Smooth muscle cell (in vitro differentiated cells): Measurements from ENCODE around the gene PDILT. TPM values are rescaled to one million over a fixed set of nuclear protein-coding genes. Genes with fewer than 3 reads are reported as not detected.
"Not testable (repeated sequence)": the region's sequence is repeated elsewhere in the genome, so short reads cannot be mapped to it uniquely, and the experiment has no call there.

Source experiments
- DNase-seq: peaks from one replicate; lab custom pipeline; 2025; ENCODE audit not compliant: unreplicated experiment; lab: John Stamatoyannopoulos, UW
- H2AFZ ChIP-seq: fragments of 200-600 bp; sonication (generic); 2 replicates; pipeline ENCODE4 v1.6.0; 2016; ENCODE audit warnings: antibody characterized with exemption, low read depth, mild to moderate bottlenecking
- H3F3A ChIP-seq: fragments of 200-600 bp; sonication (generic); 2 replicates; pipeline ENCODE4 v1.6.0; 2017; ENCODE audit warnings: antibody characterized with exemption, low read depth
- H3K27ac ChIP-seq: fragments of 200-600 bp; sonication (generic); 2 replicates; pipeline ENCODE4 v1.5.1; 2016; ENCODE audit warnings: low read depth, mild to moderate bottlenecking
- H3K27me3 ChIP-seq: fragments of 200-600 bp; sonication (generic); 2 replicates; pipeline ENCODE4 v1.6.1; 2016; ENCODE audit warnings: low read depth, mild to moderate bottlenecking
- H3K36me3 ChIP-seq: fragments of 200-600 bp; sonication (generic); 2 replicates; pipeline ENCODE4 v1.5.1; 2016; ENCODE audit warnings: low read depth
- H3K4me1 ChIP-seq: fragments of 200-600 bp; sonication (generic); 2 replicates; pipeline ENCODE4 v1.5.1; 2016; ENCODE audit warnings: low read depth
- H3K4me2 ChIP-seq: fragments of 200-600 bp; sonication (generic); 2 replicates; pipeline ENCODE4 v1.6.0; 2016; ENCODE audit warnings: mild to moderate bottlenecking
- H3K4me3 ChIP-seq: fragments of 200-600 bp; sonication (generic); 2 replicates; pipeline ENCODE4 v1.5.1; 2016; ENCODE audit warnings: mild to moderate bottlenecking
- H3K79me2 ChIP-seq: fragments of 200-600 bp; sonication (generic); 2 replicates; pipeline ENCODE4 v1.6.0; 2016; ENCODE audit warnings: low read depth, mild to moderate bottlenecking
- H3K9ac ChIP-seq: fragments of 200-600 bp; sonication (generic); 2 replicates; pipeline ENCODE4 v1.6.0; 2016; ENCODE audit warnings: low read depth
- H3K9me3 ChIP-seq: fragments of 200-600 bp; sonication (generic); replicated peaks from 2 replicates; pipeline ENCODE4 v1.5.1; 2016; ENCODE audit warnings: low read depth
- H4K20me1 ChIP-seq: fragments of 200-600 bp; sonication (generic); 2 replicates; pipeline ENCODE4 v1.6.0; 2016; ENCODE audit warnings: low read depth
- CTCF ChIP-seq: fragments of 200-600 bp; sonication (generic); IDR thresholded peaks from 2 replicates; pipeline ENCODE4 v1.5.1; 2017; ENCODE audit warnings: borderline replicate concordance, mild to moderate bottlenecking, antibody characterized with exemption; ENCODE audit not compliant: insufficient read depth, poor library complexity, severe bottlenecking
- WGBS: methylation state at CpG from one replicate; pipeline ENCODE4 v1.1.7; 2016; ENCODE audit warnings: low lambda C conversion rate; 5-methylcytosine and 5-hydroxymethylcytosine counted together
- polyA plus RNA-seq: library from polyadenylated mRNA; unstranded; fragments of >200 nt; fragmentation: Nextera tagmentation; extraction: Ambion mirVana; gene quantifications from 2 replicates; pipeline ENCODE4 v1.2.1, GENCODE V29; 2016
- total RNA-seq: library from RNA; depleted of rRNA; stranded (reverse); fragments of >200 nt; gene quantifications from 2 replicates; pipeline ENCODE4 v1.2.3, GENCODE V29; 2014

The PDILT gene
- total and polyA plus RNA-seq, 2 experiments from 2014 or later: not detected

- H3K79me2 ChIP-seq: no peaks in the 10 kb centered on the region
- no peaks in the 10 kb centered on the region for H3K36me3 ChIP-seq
- no peak for DNase-seq
- no peak overlapping the region for H3K27ac ChIP-seq
- 96% methylated on average over 4 of the region's 4 CpGs for WGBS
- no peak overlapping the region for H3K4me3 ChIP-seq
- no peaks in the 10 kb centered on the region for H3K4me1 ChIP-seq
- H4K20me1 ChIP-seq: no peaks in the 10 kb centered on the region
- no peak overlapping the region for H3K4me2 ChIP-seq
- no peaks in the 10 kb centered on the region for H3K27me3 ChIP-seq
- H3K9me3 ChIP-seq: no peaks in the 10 kb centered on the region
- H3F3A ChIP-seq: no peaks in the 10 kb centered on the region
- H3K9ac ChIP-seq: no peak overlapping the region
- no peak overlapping the region for H2AFZ ChIP-seq
- no peak for TF ChIP-seq CTCF
These were observed 81.8 kb downstream of the PDILT start for GRCh38 chr16:20322696-20323095.

- Histone ChIP-seq H3K79me2 (no peaks in the 10 kb centered on the region), H4K20me1 (no peaks in the 10 kb centered on the region)
- no peak for TF ChIP-seq CTCF
These were observed 82.9 kb downstream of the PDILT start for GRCh38 chr16:20321671-20322070.

GRCh38 chr16:20321051-20321450 is 83.5 kb downstream of the PDILT start:
- not testable (repeated sequence) for H3K27me3 ChIP-seq, H3K27ac ChIP-seq, H3F3A ChIP-seq, H3K4me2 ChIP-seq, H3K79me2 ChIP-seq, H3K4me1 ChIP-seq, H3K36me3 ChIP-seq, H3K9me3 ChIP-seq, H3K4me3 ChIP-seq, H2AFZ ChIP-seq, H3K9ac ChIP-seq, DNase-seq, H4K20me1 ChIP-seq
- WGBS: 87% methylated on average over 2 of the region's 2 CpGs

More at GRCh38 chr16:20321671-20322070, 82.9 kb downstream of the PDILT start:
- no peak overlapping the region for H3K4me3 ChIP-seq
- peaks cover 4% of the 10 kb centered on the region for H3K27me3 ChIP-seq
- H2AFZ ChIP-seq: no peak overlapping the region
- no peak overlapping the region for H3K9ac ChIP-seq
- no peaks in the 10 kb centered on the region for H3K9me3 ChIP-seq
- H3F3A ChIP-seq: no peaks in the 10 kb centered on the region
- no peak overlapping the region for H3K27ac ChIP-seq
- H3K4me2 ChIP-seq: no peak overlapping the region
- 89% methylated on average over 1 of the region's 1 CpG for WGBS
- H3K4me1 ChIP-seq: no peaks in the 10 kb centered on the region
- no peaks in the 10 kb centered on the region for H3K36me3 ChIP-seq
- no peak for DNase-seq

GRCh38 chr16:20320592-20320991 is 83.9 kb downstream of the PDILT start:
- H3K36me3 ChIP-seq: no peaks in the 10 kb centered on the region
- no peak overlapping the region for H3K4me2 ChIP-seq
- no peaks in the 10 kb centered on the region for H3K79me2 ChIP-seq
- DNase-seq: no peak
- H3F3A ChIP-seq: no peaks in the 10 kb centered on the region
- no peak overlapping the region for H2AFZ ChIP-seq
- H3K9me3 ChIP-seq: no peaks in the 10 kb centered on the region
- TF ChIP-seq CTCF: no peak
- H3K4me3 ChIP-seq: no peak overlapping the region
- no peak overlapping the region for H3K27ac ChIP-seq
- H3K4me1 ChIP-seq: no peaks in the 10 kb centered on the region
- peaks cover 4% of the 10 kb centered on the region for H3K27me3 ChIP-seq
- H4K20me1 ChIP-seq: no peaks in the 10 kb centered on the region
- no peak overlapping the region for H3K9ac ChIP-seq
